ENCODE measurements around the gene F5.
"Not testable (repeated sequence)": the region's sequence is repeated elsewhere in the genome, so short reads cannot be mapped to it uniquely, and the experiment has no call there.

DNA sequence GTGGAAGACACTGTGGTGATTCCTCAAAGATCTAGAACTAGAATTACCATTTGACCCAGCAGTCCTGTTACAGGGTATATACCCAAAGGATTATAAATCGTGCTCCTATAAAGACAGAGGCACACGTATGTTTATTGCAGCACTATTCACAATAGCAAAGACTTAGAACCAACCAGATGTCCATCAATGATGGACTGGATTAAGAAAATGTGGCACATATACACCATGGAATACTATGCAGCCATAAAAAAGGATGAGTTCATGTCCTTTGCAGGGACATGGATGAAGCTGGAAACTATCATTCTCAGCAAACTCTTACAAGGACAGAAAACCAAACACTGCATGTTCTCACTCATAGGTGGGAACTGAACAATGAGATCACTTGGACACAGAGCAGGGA lies 82.7 kb downstream of the F5 start:
- not testable (repeated sequence) for TF ChIP-seq POLR2AphosphoS5 (IDR thresholded peaks at IDR 0.05; ENCODE audit: low read depth, low read length); TAF1 (IDR thresholded peaks at IDR 0.05; ENCODE audit: borderline replicate concordance, low read depth, low read length); POLR2A (IDR thresholded peaks at IDR 0.05; ENCODE audit: low read depth, low read length)
